HG03521 (cell line): Measurements from ENCODE around the gene LLPH.

ENCODE experiments used
- ATAC-seq: cut with Tn5 transposase; IDR thresholded peaks from one replicate; pipeline ENCODE4 v1.9.1; 2021; ENCODE audit warnings: mild to moderate bottlenecking, moderate library complexity; ENCODE audit not compliant: unreplicated experiment

Gene LLPH

GRCh38 chr12:66143868-66144267, 13.3 kb upstream of the LLPH start:
- ATAC-seq = no peak

- no peak for ATAC-seq
Observed at GRCh38 chr12:66142826-66143225, 12.3 kb upstream of the LLPH start.

- ATAC-seq = no peak
Observed at GRCh38 chr12:66141299-66141698, 10.7 kb upstream of the LLPH start.

- no peak for ATAC-seq
Observed at GRCh38 chr12:66140731-66141130, 10.2 kb upstream of the LLPH start.

GRCh38 chr12:66139328-66139727, 8.8 kb upstream of the LLPH start:
- no peak for ATAC-seq

GRCh38 chr12:66137937-66138336, 7.4 kb upstream of the LLPH start:
- no peak for ATAC-seq

- ATAC-seq = no peak
Observed at GRCh38 chr12:66132408-66132807, 1.9 kb upstream of the LLPH start.

- no peak for ATAC-seq
Observed at GRCh38 chr12:66131067-66131688, 628 bp upstream of the LLPH start.

- ATAC-seq = peak; percentile 5
Observed at GRCh38 chr12:66129934-66130266, 650 bp downstream of the LLPH start.

GRCh38 chr12:66127650-66128049, 2.9 kb downstream of the LLPH start:
- no peak for ATAC-seq

- ATAC-seq = no peak
Observed at GRCh38 chr12:66120477-66120876, 10.1 kb downstream of the LLPH start.

- ATAC-seq = no peak
Observed at GRCh38 chr12:66119870-66120241, 10.7 kb downstream of the LLPH start.

- ATAC-seq = no peak
Observed at GRCh38 chr12:66119229-66119869, 11.2 kb downstream of the LLPH start.

- ATAC-seq = peak; percentile 50
Observed at GRCh38 chr12:66118240-66118891, 12.2 kb downstream of the LLPH start.

GRCh38 chr12:66117242-66117641, 13.3 kb downstream of the LLPH start:
- ATAC-seq = no peak

GRCh38 chr12:66115071-66115600, 15.4 kb downstream of the LLPH start:
- no peak for ATAC-seq

- ATAC-seq = no peak
Observed at GRCh38 chr12:66113471-66113870, 17.1 kb downstream of the LLPH start.

- no peak for ATAC-seq
Observed at GRCh38 chr12:66111605-66112004, 18.9 kb downstream of the LLPH start.

- ATAC-seq = no peak
Observed at GRCh38 chr12:66109056-66109455, 21.5 kb downstream of the LLPH start.

- no peak for ATAC-seq
Observed at GRCh38 chr12:66108386-66108785, 22.2 kb downstream of the LLPH start.

GRCh38 chr12:66107451-66107915, 23.1 kb downstream of the LLPH start:
- peak; percentile 79 for ATAC-seq
